Measurements from ENCODE around the gene DNAH12.

DNA sequence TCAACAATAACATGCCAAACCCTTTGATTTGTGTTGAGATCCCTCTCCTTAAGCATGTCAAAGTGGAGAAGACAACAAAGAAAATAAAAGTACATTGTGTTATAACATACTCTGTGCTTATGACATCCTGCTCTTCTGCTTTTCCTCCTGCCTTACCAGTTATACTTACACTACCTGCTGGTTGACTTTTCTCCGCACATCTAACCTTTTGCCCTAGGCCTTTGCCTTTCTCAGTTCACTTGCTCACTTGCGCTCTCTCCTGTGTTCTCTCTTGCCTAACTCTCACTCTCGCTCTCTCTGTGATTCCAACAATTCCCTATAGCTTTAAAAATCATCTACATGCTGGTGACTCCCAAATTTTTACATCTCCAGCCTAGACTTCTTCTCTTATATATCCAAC, 5.7 kb downstream of the DNAH12 start:
- TF ChIP-seq, protein P1, sequence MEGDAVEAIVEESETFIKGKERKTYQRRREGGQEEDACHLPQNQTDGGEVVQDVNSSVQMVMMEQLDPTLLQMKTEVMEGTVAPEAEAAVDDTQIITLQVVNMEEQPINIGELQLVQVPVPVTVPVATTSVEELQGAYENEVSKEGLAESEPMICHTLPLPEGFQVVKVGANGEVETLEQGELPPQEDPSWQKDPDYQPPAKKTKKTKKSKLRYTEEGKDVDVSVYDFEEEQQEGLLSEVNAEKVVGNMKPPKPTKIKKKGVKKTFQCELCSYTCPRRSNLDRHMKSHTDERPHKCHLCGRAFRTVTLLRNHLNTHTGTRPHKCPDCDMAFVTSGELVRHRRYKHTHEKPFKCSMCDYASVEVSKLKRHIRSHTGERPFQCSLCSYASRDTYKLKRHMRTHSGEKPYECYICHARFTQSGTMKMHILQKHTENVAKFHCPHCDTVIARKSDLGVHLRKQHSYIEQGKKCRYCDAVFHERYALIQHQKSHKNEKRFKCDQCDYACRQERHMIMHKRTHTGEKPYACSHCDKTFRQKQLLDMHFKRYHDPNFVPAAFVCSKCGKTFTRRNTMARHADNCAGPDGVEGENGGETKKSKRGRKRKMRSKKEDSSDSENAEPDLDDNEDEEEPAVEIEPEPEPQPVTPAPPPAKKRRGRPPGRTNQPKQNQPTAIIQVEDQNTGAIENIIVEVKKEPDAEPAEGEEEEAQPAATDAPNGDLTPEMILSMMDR (IDR thresholded peaks at IDR 0.05; ENCODE audit: low read length), result no peak
- TF ChIP-seq EZH2phosphoT487 (IDR thresholded peaks at IDR 0.05; ENCODE audit: low read length), result no peak
- no peak for TF ChIP-seq EZH2 (optimal IDR thresholded peaks at IDR 0.05; ENCODE audit: low read depth, low read length)

Measured in MM.1S (cell line).